K562 (cell line): ENCODE measurements around the gene WWTR1. TPM values are rescaled to one million over a fixed set of nuclear protein-coding genes. Genes with fewer than 3 reads are reported as not detected.

Experiments used
- ARID4B ChIP-seq: sonication (generic); formaldehyde crosslinking; IDR thresholded peaks from 2 replicates; pipeline ENCODE4 v1.8.0; 2022; ENCODE audit warnings: mild to moderate bottlenecking, missing genetic modification reagents
- EP300 ChIP-seq: IDR thresholded peaks from 2 replicates; pipeline ENCODE4 v1.6.1; 2012; ENCODE audit warnings: low read length, improper control_type of control experiment
- ESRRA ChIP-seq: fragments of 450-650 bp; IDR thresholded peaks from 2 replicates; pipeline ENCODE4 v1.6.1; 2014; ENCODE audit warnings: low read depth, mild to moderate bottlenecking, moderate library complexity, borderline replicate concordance
- NR2F6 ChIP-seq: fragments of 450-650 bp; formaldehyde crosslinking; IDR thresholded peaks from 2 replicates; pipeline ENCODE4 v1.4.0; 2020; ENCODE audit warnings: mild to moderate bottlenecking
- SNIP1 ChIP-seq: fragments of 450-650 bp; IDR thresholded peaks from 2 replicates; pipeline ENCODE4 v1.7.1; 2017; ENCODE audit warnings: low read depth, mild to moderate bottlenecking
- SRF ChIP-seq, 2 experiments: fragments of 250-450, 450-650 bp in 1 of 2; sonication (Bioruptor Pico) in 1 of 2; sonication (generic) in 1 of 2; formaldehyde crosslinking; IDR thresholded peaks; 2 replicates each; pipeline versions ENCODE4 v1.5.0 to v1.5.1; 2020 to 2022; ENCODE audit warnings: mild to moderate bottlenecking in 1 of 2, missing genetic modification reagents in 1 of 2
- polyA plus RNA-seq, 8 experiments: library from polyadenylated mRNA; depleted of rRNA in 4 of 8; stranded (reverse) in 5 of 8; unstranded in 3 of 8; fragments of >200 nt; fragmentation: Nextera tagmentation in 2 of 8; fragmentation: Illumina TruSeq in 1 of 8; extraction: Ambion mirVana in 2 of 8; extraction: Trizol in 1 of 8; gene quantifications; 2 replicates each; pipeline versions ENCODE4 v1.2.1 to v1.2.3, GENCODE V29; 2011 to 2014; ENCODE audit warnings: inconsistent platforms in 1 of 8, missing spikeins in 1 of 8
- total RNA-seq, 7 experiments: library from RNA; depleted of rRNA in 6 of 7; stranded (reverse); fragments of >200 nt in 6 of 7; fragmentation: Illumina TruSeq in 2 of 7; extraction: Trizol in 2 of 7; gene quantifications; 2 replicates each; pipeline versions ENCODE4 v1.2.1 to v1.2.3, GENCODE V29; 2011 to 2021; ENCODE audit warnings: low replicate concordance in 1 of 7

The WWTR1 gene
- total and polyA plus RNA-seq, 9 of the 15 experiments (the other 6 are each of a cell fraction or from before 2014, with no cell fraction given): 0.04 to 1.5 (median 0.60) TPM

GRCh38 chr3:149577801-149578200 is 80.0 kb downstream of the WWTR1 start (continued):
- no peak for TF ChIP-seq ESRRA
- no peak for TF ChIP-seq SRF (CRISPR knock-in tag; IDR thresholded peaks at IDR 0.05)
- no peak for TF ChIP-seq ARID4B (CRISPR knock-in tag)
- no peak for TF ChIP-seq EP300
- no peak for TF ChIP-seq NR2F6
- no peak for TF ChIP-seq SNIP1
